A172 (cell line): Measurements from ENCODE around the gene SEC23IP. TPM values are rescaled to one million over a fixed set of nuclear protein-coding genes. Genes with fewer than 3 reads are reported as not detected.
"Not testable (repeated sequence)": the region's sequence is repeated elsewhere in the genome, so short reads cannot be mapped to it uniquely, and the experiment has no call there.

Experiments used
- DNase-seq: peaks from one replicate; pipeline ENCODE4 v3.0.0-alpha.2; 2015; ENCODE audit warnings: low spot score
- total RNA-seq: library from RNA; depleted of rRNA; stranded (reverse); fragments of >200 nt; shearing (Covaris generic); gene quantifications from 2 replicates; pipeline ENCODE4 v1.2.3, GENCODE V29; 2014; rRNA removed

SEC23IP gene
- total RNA-seq, result 27.4 and 48.6 TPM in 2 replicates

DNA sequence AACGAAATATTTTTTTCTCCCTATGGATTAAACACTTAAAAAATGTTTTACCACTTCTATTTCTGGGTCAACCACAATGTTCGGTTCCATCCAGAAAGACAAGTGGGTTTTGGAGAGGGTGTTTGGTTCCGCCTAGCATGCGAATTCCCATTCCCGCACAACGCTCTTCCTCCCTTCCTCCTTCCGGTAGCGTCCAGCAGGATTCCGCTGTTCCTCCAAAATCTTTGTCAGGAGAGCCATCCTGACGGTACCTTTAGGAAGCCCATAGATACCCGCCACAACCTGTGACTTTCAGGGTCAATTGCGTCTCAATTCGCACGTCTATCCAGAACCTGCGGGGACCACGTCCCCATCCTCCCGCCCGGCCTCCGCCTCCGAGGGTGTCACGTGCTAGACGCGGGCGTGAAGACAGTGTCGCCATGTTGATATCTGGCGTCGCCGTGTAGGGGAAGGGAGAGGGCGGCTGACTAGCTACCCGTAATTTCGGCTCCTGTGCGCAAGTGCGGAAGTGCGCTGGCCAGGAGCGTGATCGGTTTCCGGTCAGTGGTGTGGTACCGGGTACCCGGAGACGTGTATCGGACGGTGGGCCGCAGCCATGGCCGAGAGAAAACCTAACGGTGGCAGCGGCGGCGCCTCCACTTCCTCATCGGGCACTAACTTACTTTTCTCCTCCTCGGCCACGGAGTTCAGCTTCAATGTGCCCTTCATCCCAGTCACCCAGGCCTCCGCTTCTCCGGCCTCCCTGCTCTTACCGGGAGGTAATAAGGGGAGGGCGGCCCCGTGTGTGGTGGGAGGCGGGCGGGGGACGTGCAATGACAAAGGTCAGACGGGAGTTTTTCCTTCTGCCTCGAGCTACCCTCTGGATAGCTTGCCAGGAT lies at the start of gene SEC23IP:
TSS of gene SEC23IP (plus strand) at position 543 of the 878 bp plus-strand sequence. CDS start at position 596, 53 bp downstream.
- DNase-seq, result peak; percentile 95

DNA sequence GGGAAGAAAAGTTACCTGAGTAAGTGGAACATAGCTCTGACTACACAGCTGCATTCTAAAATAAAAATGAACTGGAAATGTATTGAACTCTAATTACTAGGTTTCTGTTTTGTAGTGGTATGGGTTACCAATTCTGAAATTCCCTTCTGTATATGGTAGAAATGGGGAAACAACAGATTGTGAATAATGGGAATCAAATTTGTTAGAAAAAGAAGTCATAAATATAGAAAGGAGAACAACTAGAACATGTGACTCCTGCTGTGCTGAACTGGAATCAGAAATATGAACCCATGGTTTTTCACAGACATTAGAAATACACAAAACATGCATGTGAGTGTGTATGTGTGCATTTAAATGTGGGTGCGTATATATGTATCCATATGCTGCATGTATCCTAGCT lies 46.9 kb upstream of the SEC23IP start:
- DNase-seq, result no peak

DNA sequence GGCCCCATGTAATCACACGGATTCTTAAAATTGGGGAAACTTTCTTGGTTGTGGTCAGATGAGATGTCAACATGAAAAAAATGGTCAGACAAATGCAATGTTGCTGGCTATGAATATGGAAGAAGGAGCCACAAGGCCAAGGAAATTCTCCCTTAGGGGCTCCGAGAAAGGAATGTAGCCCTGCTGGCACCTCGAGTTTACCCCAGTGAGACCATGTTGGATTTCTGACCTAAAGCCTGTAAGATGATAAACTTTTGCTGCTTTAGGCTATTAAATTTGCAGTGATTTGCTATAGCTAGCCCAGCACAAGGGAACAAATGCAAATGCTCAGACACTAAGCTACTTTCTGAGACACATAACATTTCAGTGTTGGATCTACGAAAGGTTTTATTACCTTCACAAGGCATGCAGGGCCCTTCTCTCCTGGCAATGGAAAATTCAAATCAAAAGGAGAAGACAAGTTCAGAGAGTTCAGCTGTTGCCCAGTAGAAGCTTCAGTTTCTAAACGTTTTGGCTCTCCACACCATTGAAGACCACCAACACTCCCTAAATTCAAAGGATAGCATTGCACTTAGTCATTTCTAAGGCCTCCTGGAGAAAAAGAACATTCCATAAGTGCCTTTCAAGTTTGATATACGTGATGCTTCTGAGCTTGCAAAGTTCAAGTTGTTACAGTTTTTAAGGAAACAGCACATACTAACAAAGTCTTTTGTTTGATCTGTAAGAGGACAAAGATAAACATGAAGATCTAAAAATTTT lies 43.3 kb upstream of the SEC23IP start:
- DNase-seq, result peak; percentile 81

DNA sequence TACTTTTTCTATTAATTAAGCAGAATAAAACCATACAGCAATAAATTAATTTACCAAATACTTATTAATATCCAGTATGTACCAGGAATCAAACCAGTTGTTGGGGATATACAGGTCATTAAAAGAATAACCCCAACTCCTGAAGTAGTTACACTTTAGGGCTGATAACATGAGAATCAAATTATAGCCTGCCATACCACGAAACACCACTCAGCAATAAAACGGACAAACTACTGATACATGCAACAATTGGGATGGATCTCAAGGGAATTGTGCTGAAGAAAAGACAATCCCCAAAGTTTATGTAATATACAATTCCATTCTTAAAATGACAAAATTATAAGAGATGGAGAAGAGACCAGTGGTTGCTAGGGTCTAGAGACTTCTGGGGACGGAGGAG lies 42.6 kb upstream of the SEC23IP start:
- no peak for DNase-seq

DNA sequence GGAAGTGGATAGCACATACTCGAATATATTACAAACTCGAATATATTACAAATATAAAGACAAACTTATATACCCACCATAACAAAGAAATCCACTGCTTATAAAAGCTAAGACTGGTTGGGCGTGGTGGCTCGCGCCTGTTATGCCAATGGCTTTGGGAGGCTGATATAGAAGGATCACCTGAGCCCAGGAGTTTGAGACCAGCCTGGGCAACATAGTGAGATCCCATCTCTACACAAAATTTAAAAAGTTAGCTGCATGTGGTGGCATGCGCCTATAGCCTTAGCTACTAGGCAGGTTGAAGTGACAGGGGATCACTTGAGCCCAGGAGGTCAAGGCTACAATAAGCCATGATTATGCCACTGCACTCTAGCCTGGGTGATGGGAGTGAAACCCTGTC lies 40.3 kb upstream of the SEC23IP start:
- no peak for DNase-seq

DNA sequence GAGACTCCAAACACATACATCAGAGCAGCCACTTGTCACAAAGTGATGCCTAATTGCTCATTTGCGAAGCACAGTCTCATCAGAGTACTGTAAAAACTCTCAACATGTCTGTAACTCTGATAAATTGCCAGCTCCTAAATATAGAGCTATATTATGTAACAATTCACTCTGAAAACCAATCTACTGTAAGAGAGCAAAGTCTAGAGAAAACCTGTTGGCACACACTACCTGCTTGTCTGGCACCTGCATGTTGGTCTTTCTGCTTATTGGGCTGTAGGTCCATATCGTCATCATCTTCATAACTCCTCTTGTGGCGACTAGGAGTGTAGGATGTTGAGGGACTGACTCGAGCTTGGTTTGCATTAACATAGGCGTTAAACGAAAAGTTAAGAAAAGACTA lies 39.7 kb upstream of the SEC23IP start:
- DNase-seq, result no peak

DNA sequence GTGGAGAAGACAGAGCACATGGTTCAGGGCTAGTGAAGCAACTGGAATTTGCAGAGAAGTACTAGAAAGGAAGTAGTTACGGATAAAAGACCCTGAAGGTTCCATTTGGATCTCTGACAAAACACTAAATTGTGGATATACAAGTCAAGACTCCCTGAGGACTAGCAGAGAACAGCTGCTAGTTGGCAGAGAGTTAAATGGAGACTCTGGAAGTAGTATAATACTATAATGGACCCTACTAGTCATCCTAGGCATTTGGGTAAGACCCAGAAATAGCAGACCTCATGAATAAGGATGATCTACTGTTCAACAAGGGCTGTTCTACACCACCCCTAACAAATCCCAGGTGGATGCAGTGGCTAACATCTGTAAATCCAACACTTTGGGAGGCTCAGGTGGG lies 39.0 kb upstream of the SEC23IP start:
- DNase-seq, result no peak

DNA sequence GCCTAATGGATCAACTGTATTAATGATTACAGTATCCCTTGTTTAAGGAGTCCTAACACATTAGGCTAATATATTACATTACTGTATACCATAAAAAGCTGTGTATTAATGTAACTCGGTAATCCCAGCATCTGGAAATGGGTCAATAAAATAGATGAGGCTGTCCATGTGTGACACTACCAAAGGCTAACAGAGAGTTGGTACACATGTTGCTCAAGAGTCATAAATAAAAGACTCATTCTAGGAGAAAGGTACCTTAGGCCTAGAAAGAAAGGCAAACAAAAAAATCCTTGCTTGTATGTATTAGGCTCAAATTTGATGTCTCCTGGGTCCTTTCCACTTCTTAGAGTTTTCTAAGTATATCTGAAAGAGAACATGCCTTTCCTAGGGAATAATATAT lies 34.5 kb upstream of the SEC23IP start:
- no peak for DNase-seq

DNA sequence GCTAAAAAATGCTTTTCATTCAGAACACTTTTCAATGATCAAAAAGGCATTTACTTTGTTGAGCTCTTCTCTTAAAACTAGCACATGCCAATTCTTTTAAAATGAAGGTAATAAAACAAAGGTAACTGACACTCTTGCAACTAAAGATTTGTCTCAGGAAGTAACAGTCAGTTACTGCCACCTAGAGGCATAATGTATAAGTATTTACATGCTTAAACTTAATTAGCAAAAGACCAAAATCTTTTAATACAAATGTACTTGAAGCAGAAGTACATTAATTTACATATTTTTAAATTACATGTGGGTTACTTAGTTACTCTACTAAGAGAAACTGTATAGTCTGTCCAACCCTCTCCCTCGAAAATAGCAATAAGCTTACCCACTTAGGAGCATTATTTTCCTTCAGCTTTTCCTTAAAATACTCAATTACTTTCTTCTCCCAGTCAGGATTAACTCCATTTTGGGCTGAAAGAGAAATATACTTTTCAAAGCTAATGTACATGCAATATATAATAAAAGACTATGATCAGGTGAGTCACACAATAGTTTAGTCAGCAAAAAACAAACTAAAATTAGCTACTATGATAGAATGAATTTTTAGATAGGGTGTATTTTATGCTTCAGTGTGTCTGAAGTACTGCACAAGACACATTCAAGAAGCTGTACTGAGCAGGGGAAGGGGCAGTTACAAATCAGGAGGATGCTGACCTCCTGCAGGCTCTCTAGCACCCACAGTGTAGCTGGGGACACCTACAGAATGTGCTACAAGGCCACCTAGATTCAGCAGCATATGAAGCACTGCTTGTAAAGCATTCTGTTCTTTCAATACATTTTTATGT lies 32.9 kb upstream of the SEC23IP start:
- DNase-seq, result peak; percentile 21

DNA sequence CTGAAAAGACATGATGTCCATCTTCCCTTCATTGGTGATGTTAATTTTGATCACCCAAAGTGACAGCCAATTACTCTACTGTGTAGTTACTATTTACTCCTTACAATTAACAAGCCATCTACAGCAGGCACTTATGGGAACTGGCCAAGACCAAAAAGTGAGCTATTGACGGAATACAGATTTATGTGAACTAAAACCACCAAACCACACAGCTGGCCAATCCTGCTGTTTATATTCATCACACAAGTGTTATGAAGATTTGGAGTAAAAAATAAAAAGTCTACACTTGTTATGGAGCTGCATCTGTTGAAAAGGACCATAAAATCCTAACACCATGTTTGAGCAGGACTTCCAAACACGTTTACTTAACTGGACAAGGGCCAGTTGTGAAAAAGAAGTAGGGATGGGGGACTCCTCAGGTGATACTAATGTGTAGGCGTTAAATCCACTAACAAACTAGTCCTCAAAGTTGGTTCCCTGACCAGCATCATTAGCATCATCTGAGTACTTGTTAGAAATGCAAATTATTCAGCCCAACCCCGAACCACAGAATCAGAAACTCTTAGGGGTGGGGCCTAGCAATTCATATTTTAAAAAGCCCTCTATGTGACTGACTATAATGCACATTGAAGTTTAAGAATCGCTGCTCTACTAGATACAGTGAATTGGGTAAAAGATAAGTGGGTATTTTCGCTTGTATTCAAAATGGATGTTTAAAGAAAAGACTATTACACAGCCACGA lies 31.5 kb upstream of the SEC23IP start:
- no peak for DNase-seq

DNA sequence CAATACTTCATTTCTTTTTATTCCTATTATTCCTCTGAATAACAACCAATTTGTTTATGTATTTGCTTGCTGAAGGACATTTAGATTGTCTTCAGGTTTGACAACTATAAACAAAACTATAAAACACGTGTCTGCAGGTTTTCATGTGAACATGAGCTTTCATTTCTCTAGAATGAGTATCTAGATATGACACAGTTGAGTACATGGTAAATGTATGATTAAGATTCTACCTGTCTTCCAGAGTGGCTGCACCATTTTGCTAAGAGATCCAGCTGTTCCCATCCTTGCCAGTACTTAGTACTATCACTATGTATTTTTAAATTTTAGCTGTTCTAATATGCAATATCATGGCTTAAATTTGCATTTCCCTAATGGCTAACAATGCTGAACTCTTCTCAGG lies 30.0 kb upstream of the SEC23IP start:
- no peak for DNase-seq

DNA sequence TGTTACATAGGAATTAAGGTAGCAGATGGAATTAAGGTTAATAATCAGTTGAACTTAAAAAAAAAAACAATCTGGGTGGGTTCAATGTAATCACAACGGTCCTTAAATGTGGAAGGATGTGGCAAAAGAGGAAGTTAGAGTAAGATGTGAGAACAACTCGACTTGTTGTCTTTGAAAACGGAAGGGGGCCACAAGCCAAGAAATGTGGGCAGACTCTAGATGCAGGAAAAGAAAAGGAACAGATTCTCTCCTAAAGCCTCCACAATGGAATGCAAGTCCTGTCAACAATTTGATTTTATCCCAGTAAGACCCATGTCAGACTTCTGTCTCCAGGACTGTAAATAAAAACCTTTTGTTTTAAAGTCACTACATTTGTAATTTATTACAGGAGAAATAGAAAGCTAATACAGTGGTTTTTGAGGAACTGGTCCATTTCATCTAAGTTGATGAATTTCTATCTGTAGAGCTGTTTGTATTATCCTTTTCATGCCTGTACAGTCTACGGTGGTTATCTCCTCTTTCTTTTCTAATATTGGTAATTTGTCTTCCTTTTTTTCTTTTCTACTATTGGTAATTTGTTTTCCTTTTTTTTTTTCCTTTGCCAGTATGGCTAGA lies 28.5 kb upstream of the SEC23IP start:
- no peak for DNase-seq

DNA sequence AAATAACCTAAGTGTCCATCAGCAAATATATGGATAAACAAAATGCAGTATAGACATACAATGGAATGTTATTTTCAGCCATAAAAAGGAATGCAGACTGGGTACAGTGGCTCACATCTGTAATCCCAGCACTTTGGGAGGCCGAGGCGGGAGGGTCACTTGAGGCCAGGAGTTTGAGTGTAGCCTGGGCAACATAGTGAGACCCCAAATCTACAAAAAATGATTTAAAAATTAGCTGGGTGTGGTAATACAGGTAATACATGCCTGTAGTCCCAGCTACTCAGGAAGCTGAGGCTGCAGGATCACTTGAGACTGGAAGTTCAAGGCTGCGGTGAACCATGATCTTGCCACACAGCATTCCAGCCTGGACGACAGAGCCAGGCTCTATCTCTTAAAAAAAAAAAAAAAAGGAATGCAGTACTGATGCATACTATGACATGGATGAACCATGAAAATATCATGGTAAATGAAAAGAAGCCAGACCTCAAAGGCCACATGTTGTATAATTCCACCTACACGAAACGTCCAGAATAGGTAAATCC lies 26.8 kb upstream of the SEC23IP start:
- DNase-seq, result no peak

DNA sequence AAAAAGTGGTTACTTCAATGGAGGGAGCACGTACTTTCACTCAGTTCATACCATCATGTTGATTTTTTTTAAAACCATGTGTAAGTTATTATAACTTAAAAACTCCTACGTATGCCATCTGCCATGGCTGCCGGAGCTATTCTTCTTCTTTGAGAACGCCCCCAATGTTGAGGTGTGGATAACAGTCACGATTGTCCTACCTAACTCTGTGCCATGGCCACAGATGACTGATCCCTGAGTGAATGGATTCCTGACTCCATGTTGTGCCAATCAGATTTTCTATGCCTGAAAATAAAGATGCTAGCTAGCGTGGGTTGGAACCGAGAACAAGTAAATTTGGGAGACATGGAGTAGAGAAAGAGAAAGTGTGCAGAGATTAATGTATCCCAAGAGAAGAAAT lies 25.2 kb upstream of the SEC23IP start:
- DNase-seq, result no peak

DNA sequence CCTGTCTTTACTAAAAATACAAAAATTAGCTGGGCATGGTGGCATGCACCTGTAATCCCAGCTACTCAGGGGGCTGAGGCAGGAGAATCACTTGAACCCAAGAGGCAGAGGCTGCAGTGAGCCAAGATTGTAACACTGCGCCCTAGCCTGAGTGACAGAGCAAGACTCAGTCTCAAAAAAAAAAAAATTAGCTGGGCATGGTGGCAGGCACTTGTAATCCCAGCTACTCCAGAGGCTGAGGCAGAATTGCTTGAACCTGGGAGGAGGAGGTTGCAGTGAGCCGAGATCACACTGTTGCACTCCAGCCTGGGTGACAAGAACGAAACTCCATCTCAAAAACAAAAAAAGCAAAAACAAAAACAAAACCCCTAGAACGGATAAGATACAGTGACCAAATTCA lies 23.1 kb upstream of the SEC23IP start:
- DNase-seq, result not testable (repeated sequence)

DNA sequence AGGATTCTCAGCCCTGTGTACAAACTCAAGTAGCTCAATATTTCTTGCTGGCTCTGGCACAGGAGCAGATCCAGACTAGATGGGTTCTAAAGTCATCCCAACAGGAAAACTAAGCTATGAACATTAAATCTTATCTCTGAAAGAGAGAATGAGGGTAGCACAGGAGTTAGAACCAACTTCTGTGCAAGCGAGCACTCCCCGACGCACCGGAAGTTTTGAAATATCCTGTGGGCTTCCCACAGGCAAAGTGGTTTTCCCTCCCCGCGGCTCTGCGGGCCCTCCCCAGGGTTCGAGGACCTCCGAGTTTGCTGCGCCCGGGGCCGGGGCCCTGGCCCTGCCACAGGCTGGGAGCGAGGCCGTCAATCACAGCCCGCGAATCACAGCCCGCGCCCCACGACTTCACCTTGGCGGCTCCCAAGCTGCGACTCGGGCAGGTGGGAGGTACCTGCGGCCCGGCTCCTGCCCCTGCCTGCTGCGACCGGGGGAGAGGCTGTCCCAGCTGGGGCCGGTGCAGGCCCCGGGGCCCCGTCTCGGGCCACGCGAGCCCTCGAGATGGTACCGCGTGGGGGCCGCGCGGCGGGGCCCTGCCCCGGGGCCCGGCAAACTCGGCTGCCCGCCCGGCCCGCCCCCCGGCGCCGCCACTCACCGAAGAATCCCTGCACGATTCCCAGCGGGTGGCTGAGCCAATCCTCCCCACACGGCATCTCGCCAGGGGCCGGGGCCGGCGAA lies 20.5 kb upstream of the SEC23IP start:
- DNase-seq, result peak; percentile 32

DNA sequence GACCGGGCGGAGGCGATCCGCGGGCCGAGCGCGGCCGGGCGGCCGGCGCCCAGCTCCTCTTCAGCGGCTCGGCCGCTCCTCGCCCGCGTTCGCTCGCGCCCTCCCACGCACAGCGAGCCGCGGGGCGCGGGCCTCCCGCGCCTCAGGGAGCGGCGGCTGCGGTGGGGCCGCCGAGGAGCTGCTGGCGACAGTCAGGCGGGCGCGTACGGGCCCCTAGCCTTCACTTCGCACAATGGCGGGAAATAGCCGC lies 20.0 kb upstream of the SEC23IP start, which contains the start of gene MCMBP:
TSS of gene MCMBP (minus strand) at position 234 of the 250 bp plus-strand sequence. CDS start 259 bp downstream, outside the sequence.
- DNase-seq, result no peak

DNA sequence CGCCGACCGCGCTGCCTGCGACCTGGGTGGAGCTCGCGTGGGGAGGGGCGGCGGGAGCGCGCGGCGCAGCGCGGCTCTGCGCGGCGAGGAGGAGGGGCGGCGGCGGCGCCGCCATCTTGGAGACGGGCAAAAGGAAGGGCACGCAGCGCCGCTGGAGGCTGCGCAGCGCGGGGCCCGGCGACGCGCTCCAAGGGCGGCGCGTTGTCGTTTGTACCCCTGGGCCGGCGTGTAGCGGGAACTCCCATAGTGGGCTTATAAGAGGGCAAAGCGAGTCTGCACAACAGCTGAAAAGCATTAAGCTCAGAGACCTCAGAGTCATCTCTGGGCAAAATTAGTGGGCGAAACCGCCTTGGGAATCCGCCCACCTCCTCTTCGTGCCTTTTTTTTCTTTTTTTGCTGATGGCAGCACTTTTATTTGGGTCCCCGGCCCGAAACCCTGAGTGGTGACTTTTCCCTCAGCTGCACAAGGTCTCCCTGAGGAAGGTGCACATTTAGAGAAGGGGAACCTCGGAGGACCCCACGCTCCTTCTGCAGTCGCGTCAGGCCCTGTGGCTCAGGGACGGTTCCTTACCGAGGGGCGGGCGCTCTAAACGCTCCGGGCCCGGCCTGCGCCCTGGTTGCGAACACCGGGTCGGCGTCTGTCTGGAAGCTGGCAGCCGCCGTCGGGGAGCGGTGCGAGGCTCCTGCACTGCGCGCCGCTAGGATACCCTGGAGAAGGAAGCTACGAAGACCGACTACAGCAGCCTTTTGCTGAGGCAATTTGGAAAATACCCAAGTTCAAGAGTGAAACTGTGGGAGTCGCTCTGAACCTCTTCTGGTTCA lies 19.5 kb upstream of the SEC23IP start:
- peak; percentile 61 for DNase-seq

DNA sequence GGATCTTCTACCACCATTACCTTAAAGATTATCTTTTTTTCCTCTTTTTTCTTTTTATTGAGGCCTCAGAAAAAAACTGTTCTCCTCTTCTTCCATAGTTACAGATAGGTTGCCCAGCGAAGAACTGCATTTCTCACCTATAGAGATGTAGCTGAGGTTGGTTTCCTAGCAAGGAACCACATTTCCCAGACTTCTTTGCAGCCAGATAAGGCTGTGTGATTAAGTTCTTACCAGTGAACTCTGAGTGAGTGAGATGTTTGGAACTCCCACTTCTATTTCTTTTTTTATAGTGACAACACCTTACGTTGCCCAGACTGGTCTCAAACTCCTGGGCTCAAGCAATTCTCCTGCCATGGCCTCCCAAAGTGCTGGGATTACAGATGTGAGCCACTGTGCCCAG lies 14.0 kb upstream of the SEC23IP start:
- DNase-seq, result no peak
